Osteoblast (primary cell): ENCODE data around the gene SCPEP1. TPM values are rescaled to one million over a fixed set of nuclear protein-coding genes. Genes with fewer than 3 reads are reported as not detected.

Experiments used
- DNase-seq: peaks from one replicate; pipeline ENCODE4 v3.0.0; 2011; ENCODE audit warnings: low spot score, mixed read lengths; ENCODE audit not compliant: insufficient read length; ENCODE audit errors: missing footprints
- H2AFZ ChIP-seq: 2 replicates; pipeline ENCODE4 v1.6.0; 2011; ENCODE audit warnings: mild to moderate bottlenecking, low read length
- H3K27ac ChIP-seq: 2 replicates; pipeline ENCODE4 v1.5.1; 2011; ENCODE audit warnings: mild to moderate bottlenecking, low read depth, low read length, moderate library complexity
- H3K27me3 ChIP-seq: 2 replicates; pipeline ENCODE4 v1.6.0; 2012; ENCODE audit warnings: mild to moderate bottlenecking, control low read depth, inconsistent platforms, low read length, moderate library complexity; ENCODE audit not compliant: insufficient read depth
- H3K36me3 ChIP-seq: 2 replicates; pipeline ENCODE4 v1.5.1; 2011; ENCODE audit warnings: mild to moderate bottlenecking, low read length, control low read depth, moderate library complexity; ENCODE audit not compliant: insufficient read depth
- H3K4me1 ChIP-seq: 2 replicates; pipeline ENCODE4 v1.5.1; 2011; ENCODE audit warnings: mild to moderate bottlenecking, low read length, control low read depth, moderate library complexity; ENCODE audit not compliant: insufficient read depth
- H3K4me2 ChIP-seq: 2 replicates; pipeline ENCODE4 v1.6.0; 2011; ENCODE audit warnings: mild to moderate bottlenecking, low read length; ENCODE audit not compliant: insufficient read depth
- H3K4me3 ChIP-seq: fragments of 200-600 bp; sonication (generic); 3 replicates; pipeline ENCODE4 v1.5.1; 2012; ENCODE audit warnings: mild to moderate bottlenecking, low read length, inconsistent platforms; ENCODE audit not compliant: insufficient read depth
- H3K79me2 ChIP-seq: 2 replicates; pipeline ENCODE4 v1.6.0; 2012; ENCODE audit warnings: mild to moderate bottlenecking, low read length, control low read depth, inconsistent platforms; ENCODE audit not compliant: insufficient read depth
- H3K9me3 ChIP-seq: 2 replicates; pipeline ENCODE4 v1.5.1; 2011; ENCODE audit warnings: low read depth, low read length, control low read depth
- H4K20me1 ChIP-seq: 2 replicates; pipeline ENCODE4 v1.6.0; 2012; ENCODE audit warnings: mild to moderate bottlenecking, low read length, control low read depth; ENCODE audit not compliant: insufficient read depth
- CTCF ChIP-seq: IDR thresholded peaks from 2 replicates; pipeline ENCODE4 v1.5.1; 2011; ENCODE audit warnings: mild to moderate bottlenecking, low read depth, low read length, moderate library complexity; ENCODE audit errors: extremely low read depth
- total RNA-seq: library from RNA; depleted of rRNA; stranded (reverse); fragments of >200 nt; gene quantifications from 2 replicates; pipeline ENCODE4 v1.2.3, GENCODE V29; 2012

SCPEP1 gene
- total RNA-seq, 1 donor, result 73.8 TPM

GRCh38 chr17:57046749-57047148, 68.8 kb downstream of the SCPEP1 start:
- Histone ChIP-seq H4K20me1 (no peaks in the 10 kb centered on the region), H3K36me3 (no peaks in the 10 kb centered on the region), H3K79me2 (no peaks in the 10 kb centered on the region), H2AFZ (no peak overlapping the region), H3K4me3 (no peak overlapping the region), H3K27me3 (peaks cover 21% of the 10 kb centered on the region), H3K27ac (no peak overlapping the region), H3K4me1 (no peaks in the 10 kb centered on the region), H3K4me2 (no peak overlapping the region), H3K9me3 (no peaks in the 10 kb centered on the region)
- no peak for DNase-seq
- TF ChIP-seq CTCF, result no peak

GRCh38 chr17:57048096-57048495, 70.2 kb downstream of the SCPEP1 start:
- no peak for DNase-seq
- H3K9me3 ChIP-seq, result no peaks in the 10 kb centered on the region
- H3K27ac ChIP-seq, result no peak overlapping the region
- no peak for TF ChIP-seq CTCF
- no peak overlapping the region for H2AFZ ChIP-seq
- no peak overlapping the region for H3K4me2 ChIP-seq
- H3K4me3 ChIP-seq, result no peak overlapping the region
- no peaks in the 10 kb centered on the region for H4K20me1 ChIP-seq
- peaks cover 21% of the 10 kb centered on the region for H3K27me3 ChIP-seq
- H3K4me1 ChIP-seq, result no peaks in the 10 kb centered on the region
- H3K79me2 ChIP-seq, result no peaks in the 10 kb centered on the region
- H3K36me3 ChIP-seq, result no peaks in the 10 kb centered on the region

- no peak overlapping the region for H3K27ac ChIP-seq
- DNase-seq, result peak; percentile 71
- no peak overlapping the region for H2AFZ ChIP-seq
- peaks cover 15% of the 10 kb centered on the region for H3K27me3 ChIP-seq
- H3K9me3 ChIP-seq, result no peaks in the 10 kb centered on the region
- TF ChIP-seq CTCF, result no peak
- no peaks in the 10 kb centered on the region for H3K4me1 ChIP-seq
- no peak overlapping the region for H3K4me2 ChIP-seq
- H4K20me1 ChIP-seq, result no peaks in the 10 kb centered on the region
- no peaks in the 10 kb centered on the region for H3K79me2 ChIP-seq
- no peak overlapping the region for H3K4me3 ChIP-seq
- H3K36me3 ChIP-seq, result no peaks in the 10 kb centered on the region
These were observed 72.4 kb downstream of the SCPEP1 start for GRCh38 chr17:57050306-57050705.

GRCh38 chr17:57051886-57052361, 74.0 kb downstream of the SCPEP1 start:
- Histone ChIP-seq H3K36me3 (no peaks in the 10 kb centered on the region), H2AFZ (peak overlapping the region; percentile 15), H3K79me2 (no peaks in the 10 kb centered on the region), H3K27me3 (no peaks in the 10 kb centered on the region), H3K9me3 (no peaks in the 10 kb centered on the region), H3K4me1 (no peaks in the 10 kb centered on the region), H3K27ac (no peak overlapping the region), H3K4me2 (no peak overlapping the region), H3K4me3 (no peak overlapping the region), H4K20me1 (no peaks in the 10 kb centered on the region)
- DNase-seq, result no peak
- no peak for TF ChIP-seq CTCF

Other genes with a start within 250 kb of the SCPEP1 start
- gene C17orf67, start 144.2 kb upstream of the SCPEP1 start, total RNA-seq, result 0.36 and 0.88 TPM in 2 replicates
- 6.2 and 7.7 TPM in 2 replicates for gene DGKE, start 144.0 kb upstream of the SCPEP1 start, total RNA-seq
- 46.9 and 49.9 TPM in 2 replicates for gene TRIM25, start 64.1 kb upstream of the SCPEP1 start, total RNA-seq
- 11.2 and 11.9 TPM in 2 replicates for gene COIL, start 17.1 kb upstream of the SCPEP1 start, total RNA-seq
- gene AKAP1, start 107.1 kb downstream of the SCPEP1 start, total RNA-seq, result 14.5 and 19.7 TPM in 2 replicates